NCI-H1105 treated with DMSO at 0.1 percent for 48 hours (cell line): Measurements from ENCODE around the gene LGI2.
"Not testable (repeated sequence)": the region's sequence is repeated elsewhere in the genome, so short reads cannot be mapped to it uniquely, and the experiment has no call there.

Experiments
- DNase-seq: peaks from one replicate; lab custom pipeline; 2025; lab: John Stamatoyannopoulos, UW

The LGI2 gene

GRCh38 chr4:25050370-25051078, 19.8 kb upstream of the LGI2 start:
- DNase-seq: no peak

- DNase-seq: no peak
Measured at GRCh38 chr4:25043548-25043947, 12.8 kb upstream of the LGI2 start.

GRCh38 chr4:25033526-25033925, 2.8 kb upstream of the LGI2 start:
- no peak for DNase-seq

- DNase-seq: no peak
Measured at GRCh38 chr4:25032126-25032525, 1.4 kb upstream of the LGI2 start.

- no peak for DNase-seq
Measured at GRCh38 chr4:25031077-25031621, 403 bp upstream of the LGI2 start.

- no peak for DNase-seq
Measured at GRCh38 chr4:25029479-25030276, 1.1 kb downstream of the LGI2 start.

GRCh38 chr4:25028851-25029250, 1.9 kb downstream of the LGI2 start:
- no peak for DNase-seq

- DNase-seq: no peak
Measured at GRCh38 chr4:25022766-25023165, 8.0 kb downstream of the LGI2 start.

GRCh38 chr4:25021216-25021615, 9.5 kb downstream of the LGI2 start:
- no peak for DNase-seq

- DNase-seq: no peak
Measured at GRCh38 chr4:25020236-25020635, 10.5 kb downstream of the LGI2 start.

- DNase-seq: no peak
Measured at GRCh38 chr4:25019501-25019900, 11.2 kb downstream of the LGI2 start.

- DNase-seq: no peak
Measured at GRCh38 chr4:25015012-25015411, 15.7 kb downstream of the LGI2 start.

- not testable (repeated sequence) for DNase-seq
Measured at GRCh38 chr4:25014662-25014983, 16.1 kb downstream of the LGI2 start.

- DNase-seq: no peak
Measured at GRCh38 chr4:25013756-25014661, 16.7 kb downstream of the LGI2 start.

GRCh38 chr4:25012655-25013054, 18.1 kb downstream of the LGI2 start:
- no peak for DNase-seq

- DNase-seq: peak; percentile 56
Measured at GRCh38 chr4:25011135-25011866, 19.4 kb downstream of the LGI2 start.

GRCh38 chr4:25007598-25007997, 23.1 kb downstream of the LGI2 start:
- DNase-seq: no peak

- DNase-seq: no peak
Measured at GRCh38 chr4:25002681-25003080, 28.1 kb downstream of the LGI2 start.

GRCh38 chr4:25001509-25001908, 29.2 kb downstream of the LGI2 start:
- no peak for DNase-seq

- no peak for DNase-seq
Measured at GRCh38 chr4:25000639-25001038, 30.1 kb downstream of the LGI2 start.

- DNase-seq: no peak
Measured at GRCh38 chr4:24999392-25000089, 31.2 kb downstream of the LGI2 start.
